H9 (cell line): ENCODE results near the gene CCT4. TPM values are rescaled to one million over a fixed set of nuclear protein-coding genes. Genes with fewer than 3 reads are reported as not detected.

Source experiments
- DNase-seq: peaks from one replicate; pipeline ENCODE4 v3.0.0-alpha.2; 2017
- H2AFZ ChIP-seq: one replicate; pipeline ENCODE4 v1.6.1; 2013; ENCODE audit warnings: mild to moderate bottlenecking, low read length, control low read depth, moderate library complexity
- H2AK5ac ChIP-seq: 2 replicates; pipeline ENCODE4 v1.6.1; 2013; ENCODE audit warnings: low read length, control low read depth, mixed read lengths; ENCODE audit not compliant: insufficient read length
- H2BK120ac ChIP-seq: one replicate; pipeline ENCODE4 v1.6.1; 2013; ENCODE audit warnings: low read depth, mild to moderate bottlenecking, low read length, control low read depth, inconsistent platforms; ENCODE audit not compliant: poor library complexity, severe bottlenecking
- H2BK12ac ChIP-seq: 2 replicates; pipeline ENCODE4 v1.6.1; 2013; ENCODE audit warnings: low read length, control low read depth, mixed read lengths, low read depth; ENCODE audit not compliant: insufficient read length
- H2BK15ac ChIP-seq: 2 replicates; pipeline ENCODE4 v1.6.1; 2013; ENCODE audit warnings: low read depth, low read length, control low read depth
- H2BK20ac ChIP-seq: one replicate; pipeline ENCODE4 v1.6.1; 2013; ENCODE audit warnings: low read depth, mild to moderate bottlenecking, low read length, control low read depth, inconsistent platforms; ENCODE audit not compliant: poor library complexity, severe bottlenecking
- H2BK5ac ChIP-seq: 2 replicates; pipeline ENCODE4 v1.6.1; 2013; ENCODE audit warnings: low read length, control low read depth, mixed read lengths; ENCODE audit not compliant: insufficient read length
- H3K14ac ChIP-seq: 2 replicates; pipeline ENCODE4 v1.6.1; 2013; ENCODE audit warnings: low read length, control low read depth; ENCODE audit not compliant: insufficient read depth
- H3K18ac ChIP-seq: 2 replicates; pipeline ENCODE4 v1.6.1; 2013; ENCODE audit warnings: low read depth, mild to moderate bottlenecking, mixed read lengths, low read length, control low read depth; ENCODE audit not compliant: insufficient read length
- H3K23ac ChIP-seq: 2 replicates; pipeline ENCODE4 v1.6.1; 2013; ENCODE audit warnings: low read length, control low read depth, mixed read lengths, low read depth; ENCODE audit not compliant: insufficient read length
- H3K23me2 ChIP-seq: 2 replicates; pipeline ENCODE4 v1.6.1; 2013; ENCODE audit warnings: low read depth, mild to moderate bottlenecking, mixed read lengths, low read length, control low read depth; ENCODE audit not compliant: insufficient read length, poor library complexity, severe bottlenecking
- H3K27ac ChIP-seq: 2 replicates; pipeline ENCODE4 v1.5.1; 2013; ENCODE audit warnings: low read length, control low read depth, mixed read lengths, low read depth; ENCODE audit not compliant: insufficient read length
- H3K27me3 ChIP-seq: 2 replicates; pipeline ENCODE4 v1.6.1; 2013; ENCODE audit warnings: low read length, control low read depth, inconsistent platforms; ENCODE audit not compliant: insufficient read depth
- H3K4ac ChIP-seq: 2 replicates; pipeline ENCODE4 v1.6.1; 2013; ENCODE audit warnings: low read depth, mild to moderate bottlenecking, control low read depth, inconsistent platforms, low read length, moderate library complexity
- H3K4me1 ChIP-seq: 2 replicates; pipeline ENCODE4 v1.6.1; 2013; ENCODE audit warnings: low read length, control low read depth, inconsistent platforms; ENCODE audit not compliant: insufficient read depth
- H3K4me2 ChIP-seq: 2 replicates; pipeline ENCODE4 v1.6.1; 2013; ENCODE audit warnings: low read length, control low read depth, mixed read lengths; ENCODE audit not compliant: insufficient read length, insufficient read depth
- H3K56ac ChIP-seq: 2 replicates; pipeline ENCODE4 v1.6.1; 2013; ENCODE audit warnings: low read depth, mild to moderate bottlenecking, mixed read lengths, low read length, control low read depth; ENCODE audit not compliant: insufficient read length
- H3K79me1 ChIP-seq: 2 replicates; pipeline ENCODE4 v1.6.1; 2013; ENCODE audit warnings: low read depth, mild to moderate bottlenecking, moderate library complexity, low read length, control low read depth, inconsistent platforms; ENCODE audit not compliant: insufficient read depth, poor library complexity, severe bottlenecking
- H3K79me2 ChIP-seq: 2 replicates; pipeline ENCODE4 v1.6.1; 2013; ENCODE audit warnings: low read length, control low read depth, inconsistent platforms; ENCODE audit not compliant: insufficient read depth
- H3K9ac ChIP-seq: 2 replicates; pipeline ENCODE4 v1.6.1; 2013; ENCODE audit warnings: low read length, control low read depth, mixed read lengths; ENCODE audit not compliant: insufficient read length; ENCODE audit errors: extremely low read depth
- H3K9me3 ChIP-seq: one replicate; pipeline ENCODE4 v1.6.1; 2013; ENCODE audit warnings: low read depth, low read length, inconsistent platforms; ENCODE audit not compliant: control insufficient read depth
- H3T11ph ChIP-seq: one replicate; pipeline ENCODE4 v1.6.1; 2013; ENCODE audit warnings: mild to moderate bottlenecking, low read length, control low read depth, inconsistent platforms
- H4K20me1 ChIP-seq: one replicate; pipeline ENCODE4 v1.6.1; 2013; ENCODE audit not compliant: control insufficient read depth, insufficient read length, insufficient read depth
- H4K5ac ChIP-seq: 2 replicates; pipeline ENCODE4 v1.6.1; 2013; ENCODE audit warnings: low read depth, mild to moderate bottlenecking, mixed read lengths, low read length, control low read depth; ENCODE audit not compliant: insufficient read length
- H4K8ac ChIP-seq: replicated peaks from 2 replicates; pipeline ENCODE4 v1.6.1; 2013; ENCODE audit warnings: low read length, control low read depth, mixed read lengths, low read depth; ENCODE audit not compliant: insufficient read length
- H4K91ac ChIP-seq: 2 replicates; pipeline ENCODE4 v1.6.1; 2013; ENCODE audit warnings: low read depth, mild to moderate bottlenecking, moderate library complexity, mixed read lengths, low read length, control low read depth; ENCODE audit not compliant: insufficient read length
- H3K27ac Mint-ChIP-seq, 3 experiments: 2 replicates in 2 of 3; 3 replicates in 1 of 3; pipeline ENCODE4 v1.8.0; 2020 to 2021; ENCODE audit warnings: mixed read lengths in 3 of 3, mild to moderate bottlenecking in 1 of 3, moderate library complexity in 1 of 3
- H3K27me3 Mint-ChIP-seq: 2 replicates; pipeline ENCODE4 v1.8.0; 2021; ENCODE audit warnings: low read depth, mild to moderate bottlenecking, moderate library complexity, mixed read lengths
- H3K36me3 Mint-ChIP-seq, 3 experiments: 2 replicates in 2 of 3; 3 replicates in 1 of 3; pipeline ENCODE4 v1.8.0; 2020 to 2021; ENCODE audit warnings: low read depth in 3 of 3, mixed read lengths in 3 of 3; ENCODE audit not compliant: insufficient read depth in 1 of 3
- H3K4me1 Mint-ChIP-seq, 2 experiments: 2 replicates each; pipeline ENCODE4 v1.8.0; 2020; ENCODE audit warnings: mixed read lengths in 2 of 2
- H3K4me3 Mint-ChIP-seq, 2 experiments: 2 replicates in 1 of 2; 3 replicates in 1 of 2; pipeline ENCODE4 v1.8.0; 2020 to 2021; ENCODE audit warnings: mild to moderate bottlenecking in 2 of 2, mixed read lengths in 2 of 2, moderate library complexity in 1 of 2
- H3K9me3 Mint-ChIP-seq, 2 experiments: 2 replicates in 1 of 2; 3 replicates in 1 of 2; pipeline ENCODE4 v1.8.0; 2020; ENCODE audit warnings: mild to moderate bottlenecking in 2 of 2, mixed read lengths in 2 of 2, moderate library complexity in 1 of 2
- CTCF ChIP-seq: fragments of 200-600 bp; sonication (generic); conservative IDR thresholded peaks from 3 replicates; pipeline ENCODE4 v1.8.0; 2021; ENCODE audit warnings: antibody characterized with exemption, mild to moderate bottlenecking
- WGBS: extraction: QIAGEN DNeasy Blood & Tissue Kit; methylation state at CpG from one replicate; pipeline ENCODE4 v1.1.7; 2013; ENCODE audit warnings: missing lambda C conversion rate, low lambda C conversion rate, mixed read lengths; ENCODE audit not compliant: insufficient read length; ENCODE audit errors: extremely low coverage; 5-methylcytosine and 5-hydroxymethylcytosine counted together
- total RNA-seq: library from RNA; stranded (reverse); gene quantifications from 2 replicates; pipeline ENCODE4 v1.2.1, GENCODE V29; 2021

The CCT4 gene
- total RNA-seq, 1 experiment from 2014 or later = 360 TPM

- Mint-ChIP-seq H3K4me1 (peaks cover 10 to 15% of the 10 kb centered on the region in 2 experiments), H3K27me3 (no peaks in the 10 kb centered on the region), H3K36me3 (peaks cover 0 to 2% (median 0%) of the 10 kb centered on the region in 3 experiments; a peak in 2 of 7 replicates), H3K4me3 (peak within 1 kb of the TSS; percentile 92 to 96), H3K9me3 (no peaks in the 10 kb centered on the region), H3K27ac (peak within 1 kb of the TSS; percentile 96 to 98 (median 98))
- DNase-seq = peak; percentile 89
- H3K27ac ChIP-seq = no peak within 1 kb of the TSS
- H4K91ac ChIP-seq = no peak within 1 kb of the TSS
- H2AFZ ChIP-seq = no peak within 1 kb of the TSS
- peaks cover 4% of the 10 kb centered on the region for H3K23me2 ChIP-seq
- H3K4ac ChIP-seq = no peak within 1 kb of the TSS
- peak within 1 kb of the TSS; percentile 78 for H3K4me2 ChIP-seq
- no peaks in the 10 kb centered on the region for H3K79me2 ChIP-seq
- H2BK12ac ChIP-seq = no peak within 1 kb of the TSS
- no peak within 1 kb of the TSS for H3T11ph ChIP-seq
- no peaks in the 10 kb centered on the region for H3K9me3 ChIP-seq
- peak within 1 kb of the TSS; percentile 90 for H3K14ac ChIP-seq
- peak within 1 kb of the TSS; percentile 0 for H4K5ac ChIP-seq
- H3K79me1 ChIP-seq = no peaks in the 10 kb centered on the region
- H2BK120ac ChIP-seq = no peak within 1 kb of the TSS
- no CpG with 5 or more reads among the region's 50 CpGs for WGBS
- no peaks in the 10 kb centered on the region for H3K4me1 ChIP-seq
- H2AK5ac ChIP-seq = no peak within 1 kb of the TSS
- H3K9ac ChIP-seq = peak within 1 kb of the TSS; percentile 80
- no peak within 1 kb of the TSS for H2BK15ac ChIP-seq
- no peak within 1 kb of the TSS for H3K23ac ChIP-seq
- no peak for TF ChIP-seq CTCF
- no peak within 1 kb of the TSS for H3K56ac ChIP-seq
- H4K20me1 ChIP-seq = no peaks in the 10 kb centered on the region
- H4K8ac ChIP-seq = no peak within 1 kb of the TSS
- no peak within 1 kb of the TSS for H2BK20ac ChIP-seq
- H2BK5ac ChIP-seq = no peak within 1 kb of the TSS
- no peaks in the 10 kb centered on the region for H3K27me3 ChIP-seq
- H3K18ac ChIP-seq = peak within 1 kb of the TSS; percentile 69
These were observed 34.5 kb downstream of the CCT4 start, which contains the start of gene FAM161A for GRCh38 chr2:61853847-61854563. FAM161A (minus strand) TSS chr2:61854060; CDS start chr2:61854041, 19 bp downstream.
